OCI-LY1 (cell line): Measurements from ENCODE around the gene CAMK4.

ENCODE experiments used
- H2AFZ ChIP-seq: fragments of 200-600 bp; sonication (generic), shearing (Covaris generic); 2 replicates; pipeline ENCODE4 v1.6.0; 2014; ENCODE audit warnings: antibody characterized with exemption, mild to moderate bottlenecking, low read length
- H3F3A ChIP-seq: fragments of 200-600 bp; sonication (generic), shearing (Covaris generic); 2 replicates; pipeline ENCODE4 v1.6.0; 2014; ENCODE audit warnings: mild to moderate bottlenecking, antibody characterized with exemption, low read length, moderate library complexity; ENCODE audit not compliant: insufficient read depth
- H3K27ac ChIP-seq: fragments of 200-600 bp; sonication (generic); 2 replicates; pipeline ENCODE4 v1.5.1; 2014; ENCODE audit warnings: low read length, mixed run types, mild to moderate bottlenecking, low read depth; ENCODE audit not compliant: poor library complexity, severe bottlenecking
- H3K27me3 ChIP-seq: fragments of 200-600 bp; sonication (generic); 2 replicates; pipeline ENCODE4 v1.6.0; 2014; ENCODE audit warnings: antibody characterized with exemption, mild to moderate bottlenecking, low read length, moderate library complexity; ENCODE audit not compliant: insufficient read depth
- H3K36me3 ChIP-seq: fragments of 200-600 bp; sonication (generic); 2 replicates; pipeline ENCODE4 v1.6.1; 2014; ENCODE audit warnings: mild to moderate bottlenecking, antibody characterized with exemption, low read length, moderate library complexity, mixed read lengths; ENCODE audit not compliant: insufficient read depth
- H3K4me1 ChIP-seq: fragments of 200-600 bp; sonication (generic); 2 replicates; pipeline ENCODE4 v1.5.1; 2014; ENCODE audit warnings: mild to moderate bottlenecking, low read length, moderate library complexity; ENCODE audit not compliant: insufficient read depth, severe bottlenecking
- H3K4me2 ChIP-seq: fragments of 200-600 bp; sonication (generic), shearing (Covaris generic); 2 replicates; pipeline ENCODE4 v1.6.1; 2014; ENCODE audit warnings: low read length
- H3K4me3 ChIP-seq: fragments of 200-600 bp; sonication (generic); 2 replicates; pipeline ENCODE4 v1.5.1; 2014; ENCODE audit warnings: low read length, low read depth, mild to moderate bottlenecking, mixed read lengths; ENCODE audit not compliant: poor library complexity, severe bottlenecking
- H3K79me2 ChIP-seq: fragments of 200-600 bp; shearing (Covaris generic); 2 replicates; pipeline ENCODE4 v1.6.1; 2016; ENCODE audit warnings: mixed run types, low read length, mixed read lengths; ENCODE audit not compliant: insufficient read depth
- H3K9ac ChIP-seq: fragments of 200-600 bp; sonication (generic), shearing (Covaris generic); 2 replicates; pipeline ENCODE4 v1.6.1; 2014; ENCODE audit warnings: mild to moderate bottlenecking, low read length, mixed read lengths
- H3K9me2 ChIP-seq: fragments of 200-600 bp; sonication (generic), shearing (Covaris generic); 2 replicates; pipeline ENCODE4 v1.6.1; 2014; ENCODE audit warnings: low read depth, mild to moderate bottlenecking, low read length, mixed read lengths
- H3K9me3 ChIP-seq: fragments of 200-600 bp; shearing (Covaris generic); 2 replicates; pipeline ENCODE4 v1.6.1; 2014; ENCODE audit warnings: low read length, mixed read lengths
- H4K20me1 ChIP-seq: fragments of 200-600 bp; sonication (generic), shearing (Covaris generic); 2 replicates; pipeline ENCODE4 v1.6.0; 2016; ENCODE audit warnings: mild to moderate bottlenecking, low read length; ENCODE audit not compliant: insufficient read depth
- CTCF ChIP-seq: fragments of 200-600 bp; sonication (generic), shearing (Covaris generic); IDR thresholded peaks from 2 replicates; pipeline ENCODE4 v1.5.1; 2017; ENCODE audit warnings: mild to moderate bottlenecking, antibody characterized with exemption, low read length, moderate library complexity, mixed read lengths
- EZH2 ChIP-seq: fragments of 200-600 bp; sonication (generic), shearing (Covaris generic); IDR thresholded peaks from 2 replicates; pipeline ENCODE4 v1.8.0; 2017; ENCODE audit warnings: borderline replicate concordance, mixed run types, mild to moderate bottlenecking, antibody characterized with exemption, low read length, moderate library complexity, mixed read lengths

CAMK4 gene

GRCh38 chr5:111294551-111294950 is 70.4 kb downstream of the CAMK4 start:
- H3F3A ChIP-seq, result no peaks in the 10 kb centered on the region; the same call in 1 of the 2 replicates
- no peak overlapping the region for H2AFZ ChIP-seq
- no peak overlapping the region for H3K4me2 ChIP-seq
- H3K4me1 ChIP-seq, result no peaks in the 10 kb centered on the region
- H3K9me3 ChIP-seq, result peaks cover 16% of the 10 kb centered on the region
- peaks cover 49% of the 10 kb centered on the region for H3K36me3 ChIP-seq
- H3K79me2 ChIP-seq, result peaks cover 53% of the 10 kb centered on the region
- H3K27ac ChIP-seq, result no peak overlapping the region
- no peaks in the 10 kb centered on the region for H3K9me2 ChIP-seq
- no peak overlapping the region for H3K4me3 ChIP-seq
- H3K27me3 ChIP-seq, result no peaks in the 10 kb centered on the region
- H3K9ac ChIP-seq, result no peak overlapping the region
- no peaks in the 10 kb centered on the region for H4K20me1 ChIP-seq
- TF ChIP-seq EZH2, result no peak

- Histone ChIP-seq H2AFZ (no peak overlapping the region), H3F3A (no peaks in the 10 kb centered on the region; the same call in 1 of the 2 replicates), H3K4me2 (no peak overlapping the region), H3K27ac (no peak overlapping the region), H4K20me1 (no peaks in the 10 kb centered on the region), H3K9me3 (peaks cover 20% of the 10 kb centered on the region), H3K9me2 (no peaks in the 10 kb centered on the region), H3K9ac (no peak overlapping the region), H3K79me2 (peaks cover 57% of the 10 kb centered on the region), H3K27me3 (no peaks in the 10 kb centered on the region), H3K36me3 (peaks cover 48% of the 10 kb centered on the region), H3K4me1 (no peaks in the 10 kb centered on the region), H3K4me3 (no peak overlapping the region)
- TF ChIP-seq EZH2 (no peak), CTCF (no peak)
Measured at GRCh38 chr5:111295649-111296048, 71.5 kb downstream of the CAMK4 start.

- Histone ChIP-seq H3K4me1 (no peaks in the 10 kb centered on the region), H3K4me2 (no peak overlapping the region), H3K9me3 (peaks cover 22% of the 10 kb centered on the region), H4K20me1 (no peaks in the 10 kb centered on the region), H3K27ac (no peak overlapping the region), H3K4me3 (no peak overlapping the region), H2AFZ (no peak overlapping the region), H3K9me2 (no peaks in the 10 kb centered on the region), H3F3A (no peaks in the 10 kb centered on the region; the same call in 1 of the 2 replicates), H3K9ac (no peak overlapping the region), H3K27me3 (no peaks in the 10 kb centered on the region), H3K36me3 (peaks cover 53% of the 10 kb centered on the region), H3K79me2 (peaks cover 50% of the 10 kb centered on the region)
- TF ChIP-seq EZH2 (no peak), CTCF (no peak)
Measured at GRCh38 chr5:111296570-111296969, 72.4 kb downstream of the CAMK4 start.

GRCh38 chr5:111299067-111299481 is 74.9 kb downstream of the CAMK4 start:
- Histone ChIP-seq H4K20me1 (no peaks in the 10 kb centered on the region), H3K27ac (no peak overlapping the region), H3K9me3 (peaks cover 25% of the 10 kb centered on the region), H3K4me2 (no peak overlapping the region), H3K4me1 (no peaks in the 10 kb centered on the region), H3K9ac (no peak overlapping the region), H3K4me3 (no peak overlapping the region), H2AFZ (no peak overlapping the region), H3K9me2 (no peaks in the 10 kb centered on the region), H3K27me3 (no peaks in the 10 kb centered on the region), H3K79me2 (peaks cover 34% of the 10 kb centered on the region), H3F3A (no peaks in the 10 kb centered on the region; the same call in 1 of the 2 replicates), H3K36me3 (peaks cover 48% of the 10 kb centered on the region)
- TF ChIP-seq CTCF (no peak), EZH2 (no peak)
